GM12874 (cell line): ENCODE measurements around the gene MDM1.

ENCODE experiments used
- CTCF ChIP-seq: IDR thresholded peaks from 2 replicates; pipeline ENCODE4 v1.5.1; 2011; ENCODE audit warnings: low read depth, mild to moderate bottlenecking, control low read depth, low read length, moderate library complexity; ENCODE audit not compliant: insufficient read depth

MDM1 gene

GRCh38 chr12:68364328-68364727 lies 32.2 kb upstream of the MDM1 start:
- no peak for TF ChIP-seq CTCF

- no peak for TF ChIP-seq CTCF
Measured at GRCh38 chr12:68361953-68362352, 29.8 kb upstream of the MDM1 start.

GRCh38 chr12:68359674-68360073 lies 27.5 kb upstream of the MDM1 start:
- no peak for TF ChIP-seq CTCF

GRCh38 chr12:68358532-68359485 lies 26.6 kb upstream of the MDM1 start:
- TF ChIP-seq CTCF = peak; percentile 51

GRCh38 chr12:68356986-68357385 lies 24.8 kb upstream of the MDM1 start:
- TF ChIP-seq CTCF = no peak

- no peak for TF ChIP-seq CTCF
Measured at GRCh38 chr12:68356060-68356695, 24.0 kb upstream of the MDM1 start.

- TF ChIP-seq CTCF = no peak
Measured at GRCh38 chr12:68354977-68355541, 22.9 kb upstream of the MDM1 start.
